Cardiac fibroblast (primary cell): ENCODE data around the gene MUC6.
"Not testable (repeated sequence)": the region's sequence is repeated elsewhere in the genome, so short reads cannot be mapped to it uniquely, and the experiment has no call there.

Experiments used
- DNase-seq, 2 donors: peaks; one replicate each; pipeline versions ENCODE4 v3.0.0 to v3.0.0-alpha.2; 2010; ENCODE audit warnings: low read depth in 2 of 2
- H3K4me3 ChIP-seq, 2 donors: replicated peaks in 1 of 2; 1 replicate in 1 of 2; 2 replicates in 1 of 2; pipeline ENCODE4 v1.5.1; 2011; ENCODE audit warnings: low read depth in 2 of 2, low read length in 2 of 2, mild to moderate bottlenecking in 2 of 2, moderate library complexity in 1 of 2
- CTCF ChIP-seq: IDR thresholded peaks from one replicate; pipeline ENCODE4 v1.5.1; 2011; ENCODE audit warnings: low read depth, mild to moderate bottlenecking, low read length, inconsistent platforms

The MUC6 gene

GRCh38 chr11:1022908-1023810, 13.4 kb downstream of the MUC6 start:
- no peak overlapping the region for H3K4me3 ChIP-seq
- DNase-seq: no peak
- TF ChIP-seq CTCF: no peak

- no peak for DNase-seq
- TF ChIP-seq CTCF: no peak
- no peak overlapping the region for H3K4me3 ChIP-seq
Measured at GRCh38 chr11:1022411-1022810, 14.1 kb downstream of the MUC6 start.

- no peak for DNase-seq
- H3K4me3 ChIP-seq: no peak overlapping the region
- no peak for TF ChIP-seq CTCF
Measured at GRCh38 chr11:1020211-1020905, 16.2 kb downstream of the MUC6 start.

- H3K4me3 ChIP-seq: no peak overlapping the region
- DNase-seq: no peak
- no peak for TF ChIP-seq CTCF
Measured at GRCh38 chr11:1019321-1019910, 17.1 kb downstream of the MUC6 start.

- H3K4me3 ChIP-seq: no peak overlapping the region
- TF ChIP-seq CTCF: no peak
- no peak for DNase-seq
Measured at GRCh38 chr11:1018091-1018490, 18.4 kb downstream of the MUC6 start.

GRCh38 chr11:1017269-1018005, 19.1 kb downstream of the MUC6 start:
- no peak for TF ChIP-seq CTCF
- H3K4me3 ChIP-seq: no peak overlapping the region
- DNase-seq: peak in 1 of 2 donors; percentile 4

- DNase-seq: peak in 1 of 2 donors; percentile 7
- not testable (repeated sequence) for H3K4me3 ChIP-seq
Measured at GRCh38 chr11:1016610-1017126, 19.9 kb downstream of the MUC6 start.
